ENCODE results near the gene FYB1.
"Not testable (repeated sequence)": the region's sequence is repeated elsewhere in the genome, so short reads cannot be mapped to it uniquely, and the experiment has no call there.

Gene FYB1

GRCh38 chr5:39186289-39186688 lies 33.1 kb downstream of the FYB1 start:
- DNase-seq: no peak

DNA sequence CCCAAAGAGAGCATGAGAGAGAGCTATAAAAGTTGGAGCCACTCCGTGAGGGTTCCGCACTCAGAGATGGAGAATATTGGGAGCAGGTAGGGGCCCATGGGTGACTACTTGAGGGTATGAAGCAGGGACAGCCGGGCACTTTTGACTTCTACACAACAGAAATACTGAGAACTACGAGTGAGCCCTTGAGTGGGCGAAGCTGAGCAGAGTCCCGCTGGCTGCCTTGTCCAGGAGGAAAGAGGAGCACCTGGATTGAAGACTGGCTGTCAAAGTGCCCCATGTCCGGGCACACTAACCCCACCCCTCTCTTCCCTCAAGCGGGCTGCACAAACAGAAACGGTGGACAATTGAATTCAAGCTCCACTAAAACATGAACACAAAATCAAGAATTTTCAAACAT lies 33.6 kb downstream of the FYB1 start:
- DNase-seq: no peak

- not testable (repeated sequence) for DNase-seq
Observed at GRCh38 chr5:39179561-39179960, 39.8 kb downstream of the FYB1 start.

GRCh38 chr5:39178861-39179260 lies 40.5 kb downstream of the FYB1 start:
- DNase-seq: no peak

GRCh38 chr5:39178171-39178570 lies 41.2 kb downstream of the FYB1 start:
- DNase-seq: no peak

GRCh38 chr5:39177631-39177964 lies 41.8 kb downstream of the FYB1 start:
- no peak for DNase-seq

DNA sequence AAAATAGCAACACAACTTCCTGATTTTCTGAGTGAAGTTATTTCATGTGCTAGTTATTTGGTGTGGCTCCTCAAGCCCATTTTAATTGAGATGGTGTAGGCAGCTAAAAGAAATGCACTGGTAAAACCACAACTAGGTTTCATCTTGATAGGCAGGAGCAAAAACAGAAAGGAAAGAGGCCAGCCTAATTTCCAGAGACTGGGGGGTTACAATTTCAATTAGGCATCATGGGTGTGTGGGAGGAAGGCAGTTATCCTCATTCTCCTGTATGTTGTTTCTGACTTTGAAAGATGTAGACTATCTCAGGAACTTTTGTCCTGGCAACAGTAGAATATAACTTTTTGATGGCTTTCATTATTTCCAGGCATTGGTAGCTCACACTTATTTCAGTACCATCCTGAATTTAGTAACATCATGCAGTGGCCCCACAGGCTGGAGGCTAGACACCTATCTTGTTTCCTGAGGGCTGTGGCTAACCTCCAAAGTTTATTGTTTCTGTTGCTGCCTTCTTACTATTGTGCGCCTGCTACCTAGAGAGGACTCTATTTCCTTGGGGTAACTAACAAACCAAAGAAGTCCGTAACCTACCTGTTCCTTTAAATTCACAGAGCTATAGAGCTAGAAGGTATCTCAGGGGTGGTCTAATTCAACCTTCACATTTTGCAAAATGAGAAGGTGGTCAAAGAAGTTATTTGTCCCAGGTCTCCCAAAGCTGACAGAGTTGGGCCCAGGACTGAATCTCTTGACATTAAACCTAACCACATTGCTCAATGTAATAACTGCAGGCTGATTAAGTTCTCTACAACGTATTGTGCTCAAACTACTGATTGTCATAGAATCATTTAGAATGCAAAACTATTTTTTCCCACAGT lies 42.4 kb downstream of the FYB1 start:
- DNase-seq: no peak

DNA sequence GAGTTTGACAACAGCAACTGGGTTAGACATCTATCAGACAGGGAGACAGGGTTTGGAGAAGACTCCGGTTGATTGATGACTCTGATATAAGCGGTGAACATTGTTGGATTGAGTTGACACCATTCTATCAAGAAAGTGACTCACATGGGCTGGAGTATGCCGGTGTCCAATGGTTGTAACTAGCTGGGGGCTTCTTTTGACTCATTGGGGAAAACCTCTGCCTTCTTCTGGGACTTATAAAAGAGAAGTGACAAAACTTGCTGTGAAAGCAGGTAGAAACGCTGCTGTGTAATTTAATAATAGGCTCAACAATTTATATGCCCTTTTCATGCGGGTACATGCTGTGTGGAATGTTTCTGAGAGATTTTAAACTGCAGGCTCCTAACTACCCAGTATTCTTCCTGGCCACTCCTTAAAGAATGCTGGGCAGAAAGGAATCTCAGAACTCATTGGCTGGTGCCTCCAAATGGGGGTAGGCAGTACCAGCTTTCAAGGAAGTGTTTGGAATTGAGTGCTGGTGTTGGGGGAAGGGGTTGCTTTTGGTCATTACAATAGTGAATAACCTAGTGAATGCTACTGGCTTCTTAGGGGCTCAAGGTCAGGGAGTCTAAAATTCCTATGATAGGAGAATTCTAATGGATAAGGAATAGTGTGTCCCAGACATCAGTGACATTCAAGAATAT lies 43.9 kb downstream of the FYB1 start:
- no peak for DNase-seq

- no peak for DNase-seq
Observed at GRCh38 chr5:39173069-39173468, 46.3 kb downstream of the FYB1 start.

DNA sequence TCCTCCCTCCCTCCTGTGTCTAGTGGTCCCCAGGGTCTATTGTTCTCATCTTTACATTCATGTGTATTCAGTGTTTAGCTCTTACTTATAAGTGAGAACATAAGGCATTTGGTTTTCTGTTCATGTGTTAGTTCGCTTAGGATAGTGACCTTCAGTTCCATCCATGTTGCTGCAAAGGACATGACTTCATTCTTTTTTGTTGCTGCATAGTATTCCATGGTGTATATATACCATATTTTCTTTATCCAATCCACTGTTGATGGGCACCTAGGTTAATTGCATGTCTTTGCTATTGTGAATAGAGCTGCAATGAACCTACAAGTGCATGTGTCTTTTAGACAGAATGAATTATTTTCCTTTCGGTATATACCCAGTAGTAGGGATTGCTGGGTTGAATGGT lies 46.8 kb downstream of the FYB1 start:
- no peak for DNase-seq

DNA sequence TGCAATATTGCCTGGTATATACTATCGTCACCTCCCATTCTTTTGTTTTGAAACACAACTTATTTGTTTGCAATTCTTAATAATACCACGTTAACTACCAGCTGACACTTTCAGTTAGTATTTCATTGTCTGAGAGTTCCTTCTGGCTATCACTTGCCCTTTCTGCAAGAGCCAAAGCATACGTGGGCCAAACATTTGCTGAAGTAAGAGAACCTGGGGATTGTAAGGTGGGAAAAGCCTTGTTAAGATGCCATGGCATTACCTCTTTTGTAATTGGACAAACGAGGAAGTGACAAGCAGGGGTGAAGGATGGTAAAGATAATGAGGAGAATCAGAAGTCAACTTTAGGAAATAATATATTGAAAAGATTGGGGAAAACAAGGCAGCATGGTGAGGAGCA lies 47.7 kb downstream of the FYB1 start:
- DNase-seq: no peak

GRCh38 chr5:39169081-39169480 lies 50.3 kb downstream of the FYB1 start:
- DNase-seq: no peak

- DNase-seq: no peak
Observed at GRCh38 chr5:39167972-39168342, 51.4 kb downstream of the FYB1 start.

DNA sequence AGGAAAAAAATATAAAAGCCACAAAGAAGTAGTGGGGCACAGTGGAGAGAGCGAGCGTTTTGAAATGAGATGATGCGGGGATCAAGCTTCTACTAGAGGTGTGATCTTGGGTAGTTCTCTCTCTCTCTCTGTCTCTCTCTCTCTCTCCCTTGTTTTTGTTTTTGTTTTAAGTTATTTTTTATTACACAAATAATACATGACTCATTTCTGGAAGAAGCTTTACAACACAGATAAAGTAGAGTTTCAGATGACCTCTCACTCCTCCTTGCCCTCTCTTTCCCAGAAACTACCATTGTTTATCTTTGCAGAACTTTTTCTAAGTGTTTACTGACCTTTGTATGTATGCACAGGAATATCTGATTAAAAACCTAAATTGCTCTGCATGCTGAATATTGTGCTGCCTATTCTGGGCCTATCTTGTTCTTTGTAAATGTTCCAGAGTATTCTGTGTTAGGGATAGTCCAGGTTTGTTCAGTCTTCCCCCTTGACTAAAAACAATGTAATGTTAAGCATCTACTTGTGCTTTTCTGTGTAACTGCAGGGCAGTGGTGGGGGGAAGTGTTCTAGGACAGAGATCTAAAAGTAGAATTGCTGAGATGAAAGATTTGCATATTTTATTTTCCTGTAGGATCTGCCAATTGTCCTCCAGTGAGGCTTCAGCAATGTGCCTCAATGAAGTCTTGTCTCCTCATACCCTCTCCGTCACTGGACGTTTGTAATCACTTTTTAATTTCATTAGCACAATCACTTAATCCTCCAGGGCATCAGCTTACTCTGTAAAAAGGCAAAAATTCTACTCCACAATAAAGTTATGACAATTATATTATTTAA lies 52.0 kb downstream of the FYB1 start:
- no peak for DNase-seq

GRCh38 chr5:39164529-39165402 lies 54.6 kb downstream of the FYB1 start:
- no peak for DNase-seq

GRCh38 chr5:39164016-39164415 lies 55.3 kb downstream of the FYB1 start:
- no peak for DNase-seq

GRCh38 chr5:39161578-39161977 lies 57.8 kb downstream of the FYB1 start:
- no peak for DNase-seq

DNA sequence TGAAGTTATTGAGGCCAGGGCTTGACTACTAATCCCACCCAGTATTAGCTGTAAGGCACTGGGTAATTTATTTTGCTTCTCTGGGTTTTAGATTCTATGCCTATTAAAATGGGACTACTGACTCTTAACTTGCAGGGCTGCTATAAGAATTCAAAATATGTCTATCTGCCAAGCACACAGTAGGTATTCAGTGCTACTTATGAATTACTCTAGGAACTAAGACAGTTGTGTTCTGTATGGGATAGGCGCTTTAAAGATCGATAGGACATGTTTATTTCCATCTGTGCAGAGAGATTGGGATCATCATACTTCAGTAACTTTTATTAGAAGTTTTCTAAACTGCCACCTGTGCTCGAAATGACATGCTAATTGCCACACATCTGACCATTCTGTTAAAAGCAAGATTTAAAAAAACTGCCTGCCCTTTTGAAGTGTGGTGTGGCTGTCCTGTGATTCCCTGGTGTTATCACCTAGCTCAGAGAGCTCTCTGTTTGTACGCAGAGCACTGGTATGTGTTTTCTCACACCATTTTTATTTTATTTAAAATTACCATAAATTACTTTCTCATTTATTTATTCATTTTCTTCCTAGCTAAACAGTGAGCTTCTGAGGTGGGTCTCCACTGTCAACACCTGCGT lies 58.7 kb downstream of the FYB1 start:
- no peak for DNase-seq

DNA sequence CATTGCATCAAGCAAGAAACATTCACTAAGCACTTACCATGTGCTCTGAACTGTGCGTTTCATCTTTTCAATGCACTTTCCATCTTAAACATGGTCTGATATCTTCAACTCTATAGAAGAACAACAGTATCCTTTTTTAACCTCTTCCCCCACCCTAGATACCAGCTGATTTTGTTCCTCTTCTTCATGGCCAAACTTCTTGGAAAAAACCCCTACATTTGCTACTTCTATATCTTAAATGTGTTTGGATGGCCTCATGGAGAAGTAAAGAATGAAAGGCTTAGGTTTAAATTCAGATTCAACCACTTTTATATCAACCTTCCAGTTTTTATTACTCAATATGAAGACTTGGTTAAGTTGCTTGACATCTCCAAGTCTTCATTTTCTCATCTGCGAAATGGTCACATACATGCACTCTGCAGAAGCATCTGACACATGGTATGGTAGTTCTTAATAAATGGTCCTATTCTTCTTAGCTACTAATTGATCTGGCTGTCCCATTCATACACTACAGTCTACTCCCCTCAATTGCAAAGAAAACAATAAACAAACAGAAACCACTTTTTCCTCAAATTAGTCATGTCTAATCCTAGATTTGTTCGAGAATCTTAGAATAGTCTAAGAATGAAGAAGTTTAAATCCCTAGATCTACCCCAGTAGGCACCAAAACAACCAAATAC lies 59.4 kb downstream of the FYB1 start:
- no peak for DNase-seq

- no peak for DNase-seq
Observed at GRCh38 chr5:39158786-39159185, 60.6 kb downstream of the FYB1 start.

DNA sequence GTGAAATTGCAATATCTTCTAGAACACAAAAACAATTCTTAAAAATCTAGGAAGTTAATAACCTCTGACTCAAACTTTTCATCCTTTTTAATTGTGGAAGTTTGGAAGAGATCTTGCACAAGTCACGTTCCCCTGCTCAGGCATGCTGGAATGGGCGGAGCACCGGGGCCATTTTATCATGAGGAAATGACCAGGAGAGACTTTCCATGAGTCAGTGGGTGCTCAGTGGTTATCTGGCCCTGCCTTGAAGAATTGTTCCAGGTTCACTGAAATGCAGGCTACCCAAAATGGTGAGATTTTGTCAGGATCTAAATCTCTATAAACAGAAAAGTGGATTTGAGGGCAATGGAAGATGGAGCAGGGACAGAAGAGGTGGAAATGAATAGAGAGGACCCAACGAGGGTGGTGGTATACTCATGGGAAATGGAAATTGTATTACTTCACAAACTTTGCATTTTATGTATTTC lies 61.2 kb downstream of the FYB1 start:
- DNase-seq: no peak

- DNase-seq: no peak
Observed at GRCh38 chr5:39157701-39158100, 61.7 kb downstream of the FYB1 start.
